GM12878 (cell line): ENCODE measurements around the gene CBFB. TPM values are rescaled to one million over a fixed set of nuclear protein-coding genes. Genes with fewer than 3 reads are reported as not detected.

Experiments
- ATAC-seq: fragments of 200-7000 bp; cut with Tn5 transposase; 3 replicates; pipeline ENCODE4 v1.9.1; 2020; ENCODE audit warnings: mild to moderate bottlenecking, moderate library complexity
- BruUV-seq: library from RNA; stranded (reverse); fragments of 400-500 nt; replicated peaks from 2 replicates; lab custom pipeline; 2021; lab: Mats Ljungman, UMichigan
- CTCF ChIA-PET: fragments of 300-600 bp; sonication (Branson Sonifier 250); formaldehyde crosslinking; extraction: SDS; loops from one replicate; lab custom pipeline; 2021; ENCODE audit warnings: inconsistent platforms; lab: Yijun Ruan, JAX
- POLR2A ChIA-PET: fragments of 350-600 bp; formaldehyde crosslinking; extraction: SDS; loops from one replicate; lab custom pipeline; 2021; ENCODE audit warnings: inconsistent platforms; lab: Charles Lee
- RAD21 ChIA-PET: fragments of 300-600 bp; sonication (Branson Sonifier 250); formaldehyde crosslinking; loops from one replicate; lab custom pipeline; 2023; ENCODE audit warnings: antibody characterized with exemption; ENCODE audit not compliant: unreplicated experiment; lab: Charles Lee
- SMC1A ChIA-PET: fragments of 300-600 bp; sonication (Branson Sonifier 250); formaldehyde crosslinking; loops from one replicate; lab custom pipeline; 2023; ENCODE audit not compliant: unreplicated experiment, uncharacterized antibody; lab: Charles Lee
- DNase-seq: peaks from one replicate; pipeline ENCODE4 v3.0.0-alpha.2; 2011; ENCODE audit warnings: low read depth, low spot score
- FAIRE-seq: peaks from 3 replicates; lab custom pipeline; 2011; peaks lifted over from hg19 to GRCh38; lab: Jason Lieb, UNC
- H2AFZ ChIP-seq: 2 replicates; pipeline ENCODE4 v1.6.0; 2011; ENCODE audit warnings: low read depth, low read length, control low read depth; ENCODE audit not compliant: control insufficient read depth
- H3K27ac ChIP-seq: 2 replicates; pipeline ENCODE4 v1.5.1; 2011; ENCODE audit warnings: control low read depth; ENCODE audit not compliant: control insufficient read depth, insufficient read depth
- H3K27me3 ChIP-seq, 2 experiments: replicated peaks in 1 of 2; 2 replicates each; pipeline versions ENCODE4 v1.6.0 to v1.6.1; 2011; ENCODE audit warnings: low read length in 1 of 2; ENCODE audit not compliant: control insufficient read depth in 2 of 2, insufficient read depth in 2 of 2
- H3K36me3 ChIP-seq, 2 experiments: 2 replicates each; pipeline ENCODE4 v1.5.1; 2011; ENCODE audit warnings: low read length in 1 of 2; ENCODE audit not compliant: control insufficient read depth in 2 of 2, insufficient read depth in 2 of 2
- H3K4me1 ChIP-seq: 2 replicates; pipeline ENCODE4 v1.6.1; 2011; ENCODE audit warnings: mild to moderate bottlenecking, low read length, moderate library complexity, mixed read lengths; ENCODE audit not compliant: control insufficient read depth, insufficient read depth
- H3K4me2 ChIP-seq: 2 replicates; pipeline ENCODE4 v1.6.0; 2011; ENCODE audit warnings: control low read depth; ENCODE audit not compliant: control insufficient read depth, insufficient read depth
- H3K4me3 ChIP-seq: fragments of 200-600 bp; sonication (generic); 2 replicates; pipeline ENCODE4 v1.5.1; 2016
- H3K79me2 ChIP-seq: 2 replicates; pipeline ENCODE4 v1.6.0; 2011; ENCODE audit warnings: low read length; ENCODE audit not compliant: control insufficient read depth, insufficient read depth
- H3K9ac ChIP-seq: 2 replicates; pipeline ENCODE4 v1.8.0; 2011; ENCODE audit warnings: low read length, control low read depth, mixed read lengths; ENCODE audit not compliant: control insufficient read depth, insufficient read depth
- H3K9me3 ChIP-seq: replicated peaks from 3 replicates; pipeline ENCODE4 v1.5.1; 2011; ENCODE audit warnings: mild to moderate bottlenecking, low read length; ENCODE audit not compliant: control insufficient read depth, insufficient read depth
- H4K20me1 ChIP-seq: 2 replicates; pipeline ENCODE4 v1.6.0; 2011; ENCODE audit not compliant: control insufficient read depth, insufficient read depth
- EZH2 ChIP-seq: IDR thresholded peaks from 2 replicates; pipeline ENCODE4 v1.6.1; 2012; ENCODE audit warnings: low read depth, mild to moderate bottlenecking, control low read depth, inconsistent platforms, low read length, borderline replicate concordance; ENCODE audit not compliant: control insufficient read depth
- FOS ChIP-seq: IDR thresholded peaks from 3 replicates; pipeline ENCODE4 v1.6.1; 2011; ENCODE audit warnings: borderline replicate concordance; ENCODE audit not compliant: insufficient read length; ENCODE audit errors: extremely low read depth
- JUND ChIP-seq: IDR thresholded peaks from 2 replicates; pipeline ENCODE4 v1.6.1; 2012; ENCODE audit warnings: low read depth, mild to moderate bottlenecking, low read length, improper control_type of control experiment, moderate library complexity
- MTA2 ChIP-seq: fragments of 450-650 bp; IDR thresholded peaks from 2 replicates; pipeline ENCODE4 v1.6.1; 2016; ENCODE audit warnings: low read depth, mild to moderate bottlenecking, moderate library complexity
- POLR2AphosphoS5 ChIP-seq: IDR thresholded peaks from 2 replicates; pipeline ENCODE4 v1.6.1; 2011; ENCODE audit warnings: mild to moderate bottlenecking, low read length, inconsistent platforms
- RUNX3 ChIP-seq: IDR thresholded peaks from 2 replicates; pipeline ENCODE4 v1.6.1; 2012; ENCODE audit warnings: low read length, inconsistent platforms
- SP1 ChIP-seq: IDR thresholded peaks from one replicate; pipeline ENCODE4 v1.6.1; 2011; ENCODE audit warnings: low read depth, low read length
- SPI1 ChIP-seq: IDR thresholded peaks from 2 replicates; pipeline ENCODE4 v1.6.1; 2011; ENCODE audit warnings: low read depth, mild to moderate bottlenecking, low read length, moderate library complexity, borderline replicate concordance; ENCODE audit not compliant: insufficient read depth
- TBL1XR1 ChIP-seq: IDR thresholded peaks from 2 replicates; pipeline ENCODE4 v1.6.1; 2012; ENCODE audit warnings: low read depth, low read length, improper control_type of control experiment
- YY1 ChIP-seq: IDR thresholded peaks from 2 replicates; pipeline ENCODE4 v1.6.1; 2011; ENCODE audit warnings: low read depth, mild to moderate bottlenecking, low read length
- ZNF24 ChIP-seq: fragments of 450-650 bp; IDR thresholded peaks from 2 replicates; pipeline ENCODE4 v1.6.1; 2017; ENCODE audit warnings: antibody characterized with exemption, mild to moderate bottlenecking
- ZZZ3 ChIP-seq: IDR thresholded peaks from 2 replicates; pipeline ENCODE4 v1.6.1; 2011; ENCODE audit warnings: low read depth; ENCODE audit not compliant: control insufficient read depth, insufficient read length
- WGBS: methylation state at CpG from one replicate; pipeline ENCODE4 v1.1.6; 2016; ENCODE audit warnings: low lambda C conversion rate; ENCODE audit not compliant: insufficient replicate concordance, insufficient coverage; ENCODE audit errors: missing lambda C conversion rate; 5-methylcytosine and 5-hydroxymethylcytosine counted together
- in situ Hi-C: fragments of 300-500 bp; cut with MboI; formaldehyde crosslinking; loops from 9 replicates; pipeline ENCODE4 v1.14.3; 2018; ENCODE audit warnings: mixed read lengths
- intact Hi-C: fragments of 100-400 bp; cut with micrococcal nuclease; formaldehyde crosslinking; loops from one replicate; pipeline ENCODE4 v1.14.2; 2022; ENCODE audit not compliant: unreplicated experiment
- polyA plus RNA-seq, 11 experiments: library from polyadenylated mRNA; depleted of rRNA in 4 of 11; unstranded in 6 of 11; stranded (reverse) in 5 of 11; fragments of >200 nt; fragmentation: Nextera tagmentation in 4 of 11; fragmentation: Illumina TruSeq in 1 of 11; extraction: Ambion mirVana in 4 of 11; extraction: Trizol in 1 of 11; gene quantifications; 1 replicate in 1 of 11; 2 replicates in 10 of 11; pipeline versions ENCODE4 v1.2.1 to v1.2.3, GENCODE V29; 2011 to 2016; ENCODE audit warnings: inconsistent platforms in 2 of 11, missing spikeins in 2 of 11, low read depth in 1 of 11
- total RNA-seq, 4 experiments: library from RNA; depleted of rRNA in 3 of 4; stranded (reverse); fragments of >200 nt in 3 of 4; fragmentation: Illumina TruSeq in 1 of 4; extraction: Trizol in 1 of 4; gene quantifications; 2 replicates each; pipeline versions ENCODE4 v1.2.1 to v1.2.3, GENCODE V29; 2013 to 2021
- TF ChIP-seq, protein P1 (sequence below): IDR thresholded peaks from 2 replicates; pipeline ENCODE4 v1.6.1; 2012; ENCODE audit warnings: improper control_type of control experiment, low read depth, low read length; ENCODE audit not compliant: insufficient replicate concordance
- TF ChIP-seq, protein P2 (sequence below): fragments of 450-650 bp; IDR thresholded peaks from 2 replicates; pipeline ENCODE4 v1.6.1; 2016; ENCODE audit warnings: mild to moderate bottlenecking, moderate library complexity, borderline replicate concordance

The CBFB gene
- total and polyA plus RNA-seq, 10 of the 15 experiments (the other 5 are each of a cell fraction or from before 2014, with no cell fraction given), result 25.3 to 83.8 (median 65.7) TPM

DNA sequence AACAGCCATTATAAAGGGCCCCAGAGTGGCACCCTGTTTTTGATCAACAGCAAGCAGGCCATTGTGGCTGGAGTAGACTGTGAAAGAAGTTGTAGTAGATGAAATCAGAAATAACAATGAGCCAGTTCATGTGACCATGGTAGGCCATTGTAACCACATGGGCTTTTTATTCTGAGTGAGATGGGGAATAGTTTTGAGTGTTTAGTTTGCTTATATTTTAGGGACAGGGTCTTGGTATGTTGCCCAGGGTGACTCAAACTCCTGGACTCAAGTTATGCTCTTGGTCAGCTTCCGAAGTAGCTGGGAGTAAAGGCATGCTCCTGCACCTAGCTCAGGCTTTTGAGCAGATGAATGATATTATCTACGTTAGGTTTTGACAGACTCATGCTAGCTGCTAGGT lies 12.0 kb downstream of the CBFB start:
- no TSS peak for BruUV-seq
- Histone ChIP-seq H3K4me2 (no peak overlapping the region), H3K36me3 (peaks cover 3 to 13% of the 10 kb centered on the region in 2 experiments), H3K79me2 (peaks cover 48% of the 10 kb centered on the region), H2AFZ (no peak overlapping the region), H3K4me1 (peaks cover 21% of the 10 kb centered on the region), H3K27ac (peak overlapping the region; percentile 26; the same call in 1 of the 2 replicates), H3K27me3 (no peaks in the 10 kb centered on the region), H3K9me3 (no peaks in the 10 kb centered on the region), H3K4me3 (no peak overlapping the region), H4K20me1 (no peaks in the 10 kb centered on the region), H3K9ac (no peak overlapping the region)
- TF ChIP-seq JUND, result no peak
- 0 out of 2 replicates have a peak, but pooled peaks have one; percentile 30 for TF ChIP-seq POLR2AphosphoS5
- TF ChIP-seq, protein P1, sequence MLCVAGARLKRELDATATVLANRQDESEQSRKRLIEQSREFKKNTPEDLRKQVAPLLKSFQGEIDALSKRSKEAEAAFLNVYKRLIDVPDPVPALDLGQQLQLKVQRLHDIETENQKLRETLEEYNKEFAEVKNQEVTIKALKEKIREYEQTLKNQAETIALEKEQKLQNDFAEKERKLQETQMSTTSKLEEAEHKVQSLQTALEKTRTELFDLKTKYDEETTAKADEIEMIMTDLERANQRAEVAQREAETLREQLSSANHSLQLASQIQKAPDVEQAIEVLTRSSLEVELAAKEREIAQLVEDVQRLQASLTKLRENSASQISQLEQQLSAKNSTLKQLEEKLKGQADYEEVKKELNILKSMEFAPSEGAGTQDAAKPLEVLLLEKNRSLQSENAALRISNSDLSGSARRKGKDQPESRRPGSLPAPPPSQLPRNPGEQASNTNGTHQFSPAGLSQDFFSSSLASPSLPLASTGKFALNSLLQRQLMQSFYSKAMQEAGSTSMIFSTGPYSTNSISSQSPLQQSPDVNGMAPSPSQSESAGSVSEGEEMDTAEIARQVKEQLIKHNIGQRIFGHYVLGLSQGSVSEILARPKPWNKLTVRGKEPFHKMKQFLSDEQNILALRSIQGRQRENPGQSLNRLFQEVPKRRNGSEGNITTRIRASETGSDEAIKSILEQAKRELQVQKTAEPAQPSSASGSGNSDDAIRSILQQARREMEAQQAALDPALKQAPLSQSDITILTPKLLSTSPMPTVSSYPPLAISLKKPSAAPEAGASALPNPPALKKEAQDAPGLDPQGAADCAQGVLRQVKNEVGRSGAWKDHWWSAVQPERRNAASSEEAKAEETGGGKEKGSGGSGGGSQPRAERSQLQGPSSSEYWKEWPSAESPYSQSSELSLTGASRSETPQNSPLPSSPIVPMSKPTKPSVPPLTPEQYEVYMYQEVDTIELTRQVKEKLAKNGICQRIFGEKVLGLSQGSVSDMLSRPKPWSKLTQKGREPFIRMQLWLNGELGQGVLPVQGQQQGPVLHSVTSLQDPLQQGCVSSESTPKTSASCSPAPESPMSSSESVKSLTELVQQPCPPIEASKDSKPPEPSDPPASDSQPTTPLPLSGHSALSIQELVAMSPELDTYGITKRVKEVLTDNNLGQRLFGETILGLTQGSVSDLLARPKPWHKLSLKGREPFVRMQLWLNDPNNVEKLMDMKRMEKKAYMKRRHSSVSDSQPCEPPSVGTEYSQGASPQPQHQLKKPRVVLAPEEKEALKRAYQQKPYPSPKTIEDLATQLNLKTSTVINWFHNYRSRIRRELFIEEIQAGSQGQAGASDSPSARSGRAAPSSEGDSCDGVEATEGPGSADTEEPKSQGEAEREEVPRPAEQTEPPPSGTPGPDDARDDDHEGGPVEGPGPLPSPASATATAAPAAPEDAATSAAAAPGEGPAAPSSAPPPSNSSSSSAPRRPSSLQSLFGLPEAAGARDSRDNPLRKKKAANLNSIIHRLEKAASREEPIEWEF, result no peak
- no peak for TF ChIP-seq EZH2
- TF ChIP-seq TBL1XR1, result no peak
- no peak for TF ChIP-seq SP1
- TF ChIP-seq ZNF24, result no peak
- TF ChIP-seq SPI1, result no peak
- TF ChIP-seq ZZZ3, result no peak
- TF ChIP-seq RUNX3, result peak; percentile 42; the same call in 1 of the 2 replicates
- no peak for TF ChIP-seq MTA2
- TF ChIP-seq FOS, result no peak
- TF ChIP-seq, protein P2, sequence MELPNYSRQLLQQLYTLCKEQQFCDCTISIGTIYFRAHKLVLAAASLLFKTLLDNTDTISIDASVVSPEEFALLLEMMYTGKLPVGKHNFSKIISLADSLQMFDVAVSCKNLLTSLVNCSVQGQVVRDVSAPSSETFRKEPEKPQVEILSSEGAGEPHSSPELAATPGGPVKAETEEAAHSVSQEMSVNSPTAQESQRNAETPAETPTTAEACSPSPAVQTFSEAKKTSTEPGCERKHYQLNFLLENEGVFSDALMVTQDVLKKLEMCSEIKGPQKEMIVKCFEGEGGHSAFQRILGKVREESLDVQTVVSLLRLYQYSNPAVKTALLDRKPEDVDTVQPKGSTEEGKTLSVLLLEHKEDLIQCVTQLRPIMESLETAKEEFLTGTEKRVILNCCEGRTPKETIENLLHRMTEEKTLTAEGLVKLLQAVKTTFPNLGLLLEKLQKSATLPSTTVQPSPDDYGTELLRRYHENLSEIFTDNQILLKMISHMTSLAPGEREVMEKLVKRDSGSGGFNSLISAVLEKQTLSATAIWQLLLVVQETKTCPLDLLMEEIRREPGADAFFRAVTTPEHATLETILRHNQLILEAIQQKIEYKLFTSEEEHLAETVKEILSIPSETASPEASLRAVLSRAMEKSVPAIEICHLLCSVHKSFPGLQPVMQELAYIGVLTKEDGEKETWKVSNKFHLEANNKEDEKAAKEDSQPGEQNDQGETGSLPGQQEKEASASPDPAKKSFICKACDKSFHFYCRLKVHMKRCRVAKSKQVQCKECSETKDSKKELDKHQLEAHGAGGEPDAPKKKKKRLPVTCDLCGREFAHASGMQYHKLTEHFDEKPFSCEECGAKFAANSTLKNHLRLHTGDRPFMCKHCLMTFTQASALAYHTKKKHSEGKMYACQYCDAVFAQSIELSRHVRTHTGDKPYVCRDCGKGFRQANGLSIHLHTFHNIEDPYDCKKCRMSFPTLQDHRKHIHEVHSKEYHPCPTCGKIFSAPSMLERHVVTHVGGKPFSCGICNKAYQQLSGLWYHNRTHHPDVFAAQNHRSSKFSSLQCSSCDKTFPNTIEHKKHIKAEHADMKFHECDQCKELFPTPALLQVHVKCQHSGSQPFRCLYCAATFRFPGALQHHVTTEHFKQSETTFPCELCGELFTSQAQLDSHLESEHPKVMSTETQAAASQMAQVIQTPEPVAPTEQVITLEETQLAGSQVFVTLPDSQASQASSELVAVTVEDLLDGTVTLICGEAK, result no peak
- no peak for TF ChIP-seq YY1
- FAIRE-seq, result no peak
- WGBS, result 67% methylated on average over 2 of the region's 2 CpGs
- RAD21 ChIA-PET, result interaction anchor here (0.6 to 1.7 kb wide), 2 partner anchors 9 to 10 kb away, joined by 3 to 4 read pairs; no protein-coding TSS in a partner anchor
- CTCF ChIA-PET, result no interaction called here
- SMC1A ChIA-PET, result interaction anchor here (1.2 to 1.3 kb wide), 2 partner anchors 23 to 60 kb away, joined by 3 to 5 read pairs; no protein-coding TSS in a partner anchor
- DNase-seq, result no peak
- POLR2A ChIA-PET, result interaction anchor here (0.6 to 1.2 kb wide), 5 partner anchors 11 to 118 kb away, joined by 3 to 4 read pairs (median 3); no protein-coding TSS in a partner anchor
- intact Hi-C loops, result no loop called here
- in situ Hi-C loops, result loop anchor here (25.0 kb wide), 1 partner anchor 504 kb away; no protein-coding TSS in a partner anchor
- no peak; the same call in 2 of the 3 replicates for ATAC-seq
